Heart right ventricle (tissue), 16 donors: Measurements from ENCODE around the gene TRIM56. TPM values are rescaled to one million over a fixed set of nuclear protein-coding genes. Genes with fewer than 3 reads are reported as not detected.
"Not testable (repeated sequence)": the region's sequence is repeated elsewhere in the genome, so short reads cannot be mapped to it uniquely, and the experiment has no call there.

ENCODE experiments used
- ATAC-seq, 8 donors: fragments of 200-7000 bp; cut with Tn5 transposase; one replicate each; pipeline ENCODE4 v1.9.1; 2020; ENCODE audit warnings: mild to moderate bottlenecking in 8 of 8, moderate library complexity in 8 of 8, moderate number of reproducible peaks in 1 of 8
- DNase-seq, 2 donors: peaks; one replicate each; pipeline ENCODE4 v3.0.0-alpha.2; 2020
- H3K27ac ChIP-seq, 10 donors: fragments of 200-600 bp; sonication (generic) in 2 of 10; one replicate each; pipeline versions ENCODE4 v1.5.0 to v1.8.0; 2020 to 2022; ENCODE audit warnings: mild to moderate bottlenecking in 3 of 10
- H3K27me3 ChIP-seq, 7 donors: fragments of 200-600 bp; one replicate each; pipeline ENCODE4 v1.8.0; 2021 to 2022; ENCODE audit warnings: mild to moderate bottlenecking in 2 of 7
- H3K36me3 ChIP-seq, 9 donors: fragments of 200-600 bp; sonication (generic) in 1 of 9; one replicate each; pipeline versions ENCODE4 v1.5.0 to v1.8.0; 2020 to 2022; ENCODE audit warnings: mild to moderate bottlenecking in 2 of 9
- H3K4me1 ChIP-seq, 9 donors: fragments of 200-600 bp; sonication (generic) in 1 of 9; one replicate each; pipeline versions ENCODE4 v1.5.0 to v1.8.0; 2020 to 2022; ENCODE audit warnings: mild to moderate bottlenecking in 4 of 9
- H3K4me3 ChIP-seq, 10 donors: fragments of 200-600 bp; sonication (generic) in 2 of 10; one replicate each; pipeline versions ENCODE4 v1.5.0 to v1.8.0; 2020 to 2022; ENCODE audit warnings: mild to moderate bottlenecking in 7 of 10, moderate library complexity in 2 of 10
- H3K9me3 ChIP-seq, 11 donors: fragments of 200-600 bp in 10 of 11; sonication (generic) in 2 of 11; one replicate each; pipeline versions ENCODE4 v1.5.0 to v1.8.0; 2013 to 2022; ENCODE audit warnings: mild to moderate bottlenecking in 2 of 11, control low read depth in 1 of 11, moderate library complexity in 1 of 11
- CTCF ChIP-seq, 9 donors: fragments of 200-600 bp; sonication (generic) in 2 of 9; IDR thresholded peaks; one replicate each; pipeline versions ENCODE4 v1.5.0 to v1.8.0; 2021 to 2022; ENCODE audit warnings: antibody characterized with exemption in 9 of 9, mild to moderate bottlenecking in 5 of 9, moderate library complexity in 1 of 9
- WGBS, 2 donors: extraction: QIAGEN DNeasy Blood & Tissue Kit; methylation state at CpG; one replicate each; pipeline ENCODE4 v1.1.7; 2013; ENCODE audit warnings: inconsistent platforms in 1 of 2; 5-methylcytosine and 5-hydroxymethylcytosine counted together
- intact Hi-C, 10 donors: fragments of 100-400 bp; cut with DNase I; formaldehyde crosslinking; loops; one replicate each; pipeline versions ENCODE4 v1.11.1 to v1.14.2; 2022
- polyA plus RNA-seq, 2 donors: library from polyadenylated mRNA; stranded (reverse); fragments of 200-250 nt; gene quantifications; one replicate each; pipeline ENCODE4 v1.2.3, GENCODE V29; 2013
- total RNA-seq, 10 donors: library from RNA; stranded (reverse); fragmentation: NEBNext Ultra II Directional in 3 of 10; extraction: Animal tissue kit (Norgen Biotek cat#: 25700) in 3 of 10; gene quantifications; one replicate each; pipeline versions ENCODE4 v1.2.1 to v1.2.4, GENCODE V29; 2021 to 2023
- donor health status: Arrhythmogenic right ventricular cardiomyopathy.
- donor health status: ischemic (EF 13 %, LVEDD 7.1; RV severe dilation, severe dysfunction).
- donor health status: healthy with polysubstance abuse.
- donor health status: DM: no; HTN: yes; CAD: no.
- donor health status: DM: no; HTN: no; CAD: no.
- donor health status: ischemic (EF 25% LVEDD 6.9; RV normal size, moderate dysfunction).
- donor health status: ischemic (EF 25% LVEDD 5.7; RV mildly dilated, moderate dysfunction).
- donor health status: healthy.
- donor health status: DM: yes; HTN: yes; CAD: no.
- donor health status: Ischemic cardiomyopathy.
- donor health status: ischemic (EF 35%, LVEDD 5.7; RV mildly dilated, moderate dysfunction).
- donor health status: nonischemic (EF 11% LVEDD 7.7; RV severe dilation, severe dysfunction).
- donor health status: DM: yes; HTN: yes; CAD: no.
- donor health status: PGD.
- donor health status: ischemic (EF 29% LVEDD 5.4; RV normal size, mild dysfunction).
- donor health status: nonischemic (EF 23%, LVEDD 6.1; RV moderate dilation, normal function).

Gene TRIM56
- total and polyA plus RNA-seq, 12 donors = 5.8 to 28.4 (median 15.5) TPM

GRCh38 chr7:101120315-101120714 is 35.0 kb downstream of the TRIM56 start:
- no peak overlapping the region for H3K4me3 ChIP-seq
- H3K27me3 ChIP-seq = peaks cover 0 to 4% (median 0%) of the 10 kb centered on the region in 7 donors
- H3K4me1 ChIP-seq = peaks cover 13 to 62% (median 44%) of the 10 kb centered on the region in 9 donors
- H3K9me3 ChIP-seq = no peaks in the 10 kb centered on the region
- intact Hi-C loops = no loop called here
- TF ChIP-seq CTCF (IDR thresholded peaks at IDR 0.05) = no peak
- WGBS, 2 donors = 86 to 88% methylated on average over 4 of the region's 4 CpGs
- DNase-seq (no peak), ATAC-seq (no peak)
- no peaks in the 10 kb centered on the region for H3K36me3 ChIP-seq
- no peak overlapping the region for H3K27ac ChIP-seq

GRCh38 chr7:101121631-101121990 is 36.3 kb downstream of the TRIM56 start:
- H3K36me3 ChIP-seq, H3K9me3 ChIP-seq, intact Hi-C loops, H3K27me3 ChIP-seq, ATAC-seq, DNase-seq: not testable (repeated sequence)
- Histone ChIP-seq H3K4me1 (peaks cover 21 to 75% (median 55%) of the 10 kb centered on the region in 9 donors), H3K27ac (peak overlapping the region in 9 of 10 donors; percentile 73 to 91 (median 88)), H3K4me3 (peak overlapping the region in 8 of 10 donors; percentile 22 to 52 (median 45))
- 43 to 45% methylated on average over 9 of the region's 9 CpGs for WGBS, 2 donors

GRCh38 chr7:101121991-101122932 is 37.0 kb downstream of the TRIM56 start:
- peaks cover 0 to 13% (median 0%) of the 10 kb centered on the region in 7 donors for H3K27me3 ChIP-seq
- peak; percentile 64 to 87 for DNase-seq
- H3K9me3 ChIP-seq = no peaks in the 10 kb centered on the region
- WGBS, 2 donors = 14 to 19% methylated on average over 17 of the region's 17 CpGs
- TF ChIP-seq CTCF (IDR thresholded peaks at IDR 0.05) = no peak
- peak overlapping the region in 9 of 10 donors; percentile 22 to 52 (median 45) for H3K4me3 ChIP-seq
- intact Hi-C loops = no loop called here
- ATAC-seq = peak; percentile 76 to 83 (median 80)
- no peaks in the 10 kb centered on the region for H3K36me3 ChIP-seq
- H3K27ac ChIP-seq = peak overlapping the region; percentile 73 to 91 (median 88)
- peaks cover 23 to 80% (median 55%) of the 10 kb centered on the region in 9 donors for H3K4me1 ChIP-seq

GRCh38 chr7:101122933-101123702 is 37.8 kb downstream of the TRIM56 start:
- no peak for TF ChIP-seq CTCF (IDR thresholded peaks at IDR 0.05)
- 91 to 92% methylated on average over 11 of the region's 11 CpGs for WGBS, 2 donors

More at GRCh38 chr7:101122933-101123702, 37.8 kb downstream of the TRIM56 start:
- no peaks in the 10 kb centered on the region for H3K9me3 ChIP-seq
- peaks cover 0 to 18% (median 0%) of the 10 kb centered on the region in 7 donors for H3K27me3 ChIP-seq
- intact Hi-C loops = no loop called here
- peak overlapping the region in 7 of 10 donors; percentile 22 to 52 (median 45) for H3K4me3 ChIP-seq
- H3K27ac ChIP-seq = peak overlapping the region in 9 of 10 donors; percentile 73 to 91 (median 88)
- ATAC-seq = no peak
- peaks cover 23 to 80% (median 49%) of the 10 kb centered on the region in 9 donors for H3K4me1 ChIP-seq
- H3K36me3 ChIP-seq = no peaks in the 10 kb centered on the region
- DNase-seq = no peak
